Amygdala (tissue), 56 donors: ENCODE results near the gene INPP4B.
A peak's percentile ranks its signal among the peaks of the same experiment; 100 is the strongest.

ENCODE experiments used
- DNase-seq, 56 donors: peaks; one replicate each; lab custom pipeline; 2025; lab: John Stamatoyannopoulos, UW

Gene INPP4B

DNA sequence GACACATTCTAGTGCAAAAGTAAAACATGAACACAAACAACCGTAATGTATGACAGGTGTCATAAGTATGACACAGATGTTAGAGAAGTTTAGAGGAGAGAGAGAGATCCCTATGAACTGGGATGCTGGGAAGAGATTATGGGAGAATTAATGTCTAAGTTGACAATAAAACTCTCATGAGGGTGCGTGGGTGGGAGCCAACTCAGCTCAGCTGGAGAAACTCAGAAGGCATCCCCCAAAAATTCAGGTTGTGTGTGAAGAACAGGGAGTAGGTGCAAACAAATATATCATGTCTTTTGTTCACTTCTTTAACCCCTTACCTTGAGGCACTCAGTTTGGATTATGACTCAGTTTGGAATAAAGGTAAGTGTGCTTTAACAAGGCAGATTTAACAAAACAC, 484.1 kb downstream of the INPP4B start:
- DNase-seq: no peak

DNA sequence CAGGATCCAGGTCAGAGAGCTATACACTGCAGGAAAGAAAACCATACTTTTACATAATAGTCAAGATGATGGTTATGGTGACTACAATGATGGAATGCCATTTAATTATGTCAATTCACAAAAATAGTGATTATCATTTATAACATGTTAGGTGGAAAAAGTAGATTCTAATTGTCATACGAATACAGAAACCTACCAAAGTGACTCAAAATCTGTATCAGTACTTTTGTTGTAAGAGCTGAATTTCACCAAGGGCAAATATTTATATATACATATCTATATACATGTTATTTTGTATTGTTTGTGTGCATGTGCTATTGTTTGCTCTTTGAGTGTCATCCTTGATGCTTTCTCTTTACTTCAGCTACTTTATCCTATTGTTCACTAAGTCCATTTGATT, 485.4 kb downstream of the INPP4B start:
- DNase-seq: no peak

DNA sequence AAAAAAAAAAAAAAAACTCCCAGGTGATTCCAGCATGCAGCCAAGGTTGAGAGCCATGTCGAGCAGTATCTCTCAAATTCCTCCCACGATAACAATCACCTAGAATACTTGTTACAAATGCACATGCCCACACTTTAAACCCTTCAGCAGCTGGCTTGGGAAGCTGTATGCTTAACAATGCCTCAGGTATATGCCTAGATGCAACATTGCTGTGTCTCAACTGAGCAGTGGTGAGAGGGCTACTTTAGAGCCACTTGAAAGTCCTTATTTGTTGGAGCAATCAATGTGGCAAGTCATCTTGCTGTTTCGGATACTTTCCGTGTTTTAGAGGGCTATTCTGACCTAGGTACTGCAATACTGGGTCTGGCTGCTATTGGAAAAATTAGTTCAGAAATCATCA, 487.4 kb downstream of the INPP4B start:
- DNase-seq: no peak

DNA sequence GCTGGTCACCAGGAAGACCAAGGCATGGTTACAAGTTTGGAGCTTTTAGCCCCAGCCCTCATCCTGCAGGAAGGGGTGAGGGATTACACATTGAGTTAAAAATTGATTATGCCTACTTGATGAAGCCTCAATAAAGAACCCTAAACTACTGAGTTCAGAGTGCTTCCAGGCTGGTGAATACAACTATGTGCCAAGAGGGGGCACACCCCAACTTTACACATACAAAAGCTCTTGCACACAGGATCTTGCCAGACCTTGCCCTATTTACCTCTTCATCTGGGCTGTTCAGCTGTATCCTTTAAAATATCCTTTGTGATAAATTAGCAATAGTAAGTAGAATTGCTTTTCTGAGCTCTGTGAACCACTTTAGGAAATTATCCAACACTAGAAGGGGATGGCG, 489.3 kb downstream of the INPP4B start:
- no peak for DNase-seq

DNA sequence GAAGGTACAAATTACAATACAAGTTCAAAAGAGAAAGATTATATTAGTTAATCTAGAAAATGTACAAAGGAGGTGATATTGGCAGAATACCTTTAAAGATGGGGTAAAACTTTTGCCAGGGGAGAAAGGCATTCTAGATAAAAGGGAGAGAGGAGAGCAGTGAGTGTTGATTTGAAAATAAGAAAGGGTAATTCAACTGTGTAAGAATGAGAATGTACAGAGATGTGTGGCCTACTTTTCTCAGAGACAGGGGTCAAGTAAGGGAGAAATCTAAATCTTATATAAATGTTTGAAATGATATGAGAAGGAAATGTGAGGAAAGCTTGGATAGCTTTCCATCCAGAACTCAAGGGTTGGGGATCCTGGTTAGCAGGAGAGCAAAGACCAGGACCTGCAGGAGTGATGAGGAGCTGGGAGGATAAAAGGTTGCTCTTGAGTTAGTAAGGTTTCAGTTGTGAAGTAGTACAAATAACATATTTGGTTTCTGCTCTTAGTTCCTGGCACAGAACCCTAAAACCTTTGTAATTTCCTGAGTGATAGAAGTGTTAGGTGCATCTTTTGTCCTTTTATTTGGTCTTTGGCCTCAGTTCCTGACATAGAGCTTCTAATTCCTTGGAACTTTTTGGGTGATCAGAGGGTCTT, 489.9 kb downstream of the INPP4B start:
- DNase-seq: no peak

DNA sequence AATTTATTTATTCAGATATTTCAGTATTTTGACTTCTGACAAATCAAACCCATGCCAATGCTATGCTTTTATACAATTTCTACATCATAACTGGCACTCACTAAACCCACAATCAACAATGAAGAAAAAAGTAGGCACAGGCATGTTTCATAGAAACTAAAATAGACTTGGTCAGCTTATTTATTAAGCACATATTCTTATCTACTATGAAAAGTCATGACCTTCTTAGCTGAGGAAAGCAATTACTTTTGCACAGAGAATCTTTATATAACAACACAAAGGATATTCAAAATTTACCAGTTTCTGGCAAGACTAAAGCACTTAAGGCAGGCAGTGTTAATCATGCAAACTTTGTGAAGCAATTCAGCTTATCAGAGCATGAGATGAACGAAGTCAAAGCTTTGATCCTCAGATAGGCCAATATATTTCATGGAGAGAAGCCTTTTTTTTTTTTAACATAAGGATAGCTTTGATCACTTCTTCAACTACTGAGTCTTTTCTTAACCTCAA, 490.6 kb downstream of the INPP4B start:
- DNase-seq: no peak

DNA sequence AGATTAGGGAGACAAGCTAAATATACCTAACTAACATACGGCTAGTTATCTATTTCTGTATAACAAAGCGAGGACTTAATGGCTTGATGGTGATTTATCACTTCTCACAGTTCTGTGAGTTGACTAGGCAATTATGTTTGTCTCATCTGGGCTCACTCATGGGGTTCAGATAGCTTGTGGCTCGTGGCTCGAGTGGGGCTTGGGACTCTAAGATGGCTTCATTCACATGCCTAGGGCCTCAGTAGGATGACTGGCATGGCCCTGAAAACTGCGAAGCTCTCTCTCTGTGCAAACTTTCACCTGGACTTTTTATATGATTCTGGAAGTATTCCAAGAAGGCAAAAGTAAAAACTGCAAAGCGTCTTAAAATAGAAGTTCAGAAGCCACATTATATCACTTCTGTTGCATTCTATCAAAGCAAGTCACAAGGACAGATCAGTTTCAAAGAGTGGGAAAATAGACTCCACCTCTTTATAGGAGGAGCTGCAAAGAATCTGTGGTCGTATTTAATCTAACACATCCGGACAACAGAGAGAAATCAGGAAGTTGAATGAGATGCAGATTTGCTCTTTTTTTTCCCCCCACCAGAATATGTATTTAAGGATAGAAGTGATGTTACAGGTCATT, 491.2 kb downstream of the INPP4B start:
- no peak for DNase-seq

DNA sequence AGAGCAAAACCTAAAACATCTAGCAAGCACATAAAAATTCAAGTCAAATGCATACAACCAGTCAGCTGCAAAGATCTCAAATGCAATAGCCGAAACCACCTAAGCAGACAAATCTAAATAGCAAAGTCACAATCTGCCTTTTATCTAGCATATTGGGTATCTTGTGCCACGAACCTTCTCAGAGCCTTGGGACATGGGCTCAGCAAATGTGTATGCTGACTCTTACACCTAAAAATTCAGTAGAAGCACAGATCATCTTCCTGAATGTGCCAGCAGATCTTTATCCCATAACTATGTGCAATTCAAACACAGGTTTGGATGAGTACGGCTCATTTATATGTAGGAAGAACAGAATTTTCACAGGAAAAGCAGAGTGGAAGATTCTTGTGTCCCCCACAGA, 492.1 kb downstream of the INPP4B start:
- DNase-seq: no peak

DNA sequence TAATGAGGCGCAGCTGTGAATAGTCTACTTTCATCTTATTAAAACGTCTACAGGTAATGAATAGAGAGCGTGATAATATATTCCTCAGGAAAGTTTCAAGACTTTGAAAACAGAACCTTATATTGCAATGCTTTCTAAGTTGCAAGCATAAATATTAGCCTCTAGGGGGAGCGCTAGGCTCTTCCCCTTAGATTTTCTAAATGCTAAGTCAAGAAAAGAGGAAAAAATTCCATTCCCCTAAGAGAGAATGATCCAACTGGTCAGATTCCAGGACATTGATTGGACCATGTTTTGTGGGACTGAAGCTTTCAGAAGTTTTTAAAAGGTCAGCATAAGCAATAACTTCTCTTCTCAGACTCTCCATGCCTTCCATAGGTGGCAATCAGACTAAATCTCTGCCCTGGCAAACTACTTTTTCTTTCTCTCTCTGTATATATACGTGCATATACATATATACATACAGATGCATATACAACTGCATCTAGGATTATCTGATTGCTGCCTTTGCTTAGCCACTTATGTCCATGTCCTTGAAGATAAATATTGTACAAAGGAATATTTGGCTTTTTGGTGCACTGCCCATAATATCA, 492.9 kb downstream of the INPP4B start:
- peak in 2 of 56 donors; percentile 2 to 4 for DNase-seq

DNA sequence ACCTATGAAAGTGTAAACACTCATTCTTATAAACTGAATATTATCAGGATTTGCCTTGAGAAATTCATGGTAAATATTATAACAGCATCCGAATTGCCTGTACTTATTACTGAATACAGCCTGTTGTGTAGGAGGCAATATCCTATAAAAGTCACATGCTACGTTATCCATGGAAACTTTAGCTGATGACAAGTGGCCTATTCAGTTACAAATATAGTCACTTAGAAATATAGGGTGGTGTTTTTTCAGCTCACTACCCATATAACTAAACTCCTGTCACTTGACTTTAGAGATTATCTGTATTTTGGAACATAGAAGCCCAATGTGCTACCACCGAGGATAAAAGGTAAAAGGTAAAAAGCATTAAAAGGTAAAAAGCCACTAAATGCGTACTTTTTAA, 493.4 kb downstream of the INPP4B start:
- DNase-seq: no peak

DNA sequence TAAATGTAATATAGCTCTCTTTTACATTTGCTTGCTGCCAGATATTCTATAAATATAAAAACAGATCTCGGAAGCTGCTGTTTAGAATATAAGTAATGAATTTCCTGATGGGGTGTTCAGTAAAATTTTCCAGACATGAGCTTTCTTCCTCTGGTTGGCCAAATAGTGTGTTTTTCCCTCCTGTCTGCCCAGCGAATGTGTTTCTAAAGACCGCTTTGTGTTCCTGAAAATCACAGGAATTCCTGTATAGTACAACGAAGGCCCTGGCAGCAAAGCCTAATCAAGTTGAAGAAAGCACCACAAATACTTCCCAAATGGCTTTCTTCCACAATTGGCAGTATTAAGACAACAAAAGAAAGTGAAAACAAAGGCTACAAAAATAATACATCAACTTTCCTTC, 494.1 kb downstream of the INPP4B start:
- DNase-seq: peak in 3 of 56 donors; percentile 1 to 13 (median 10)

DNA sequence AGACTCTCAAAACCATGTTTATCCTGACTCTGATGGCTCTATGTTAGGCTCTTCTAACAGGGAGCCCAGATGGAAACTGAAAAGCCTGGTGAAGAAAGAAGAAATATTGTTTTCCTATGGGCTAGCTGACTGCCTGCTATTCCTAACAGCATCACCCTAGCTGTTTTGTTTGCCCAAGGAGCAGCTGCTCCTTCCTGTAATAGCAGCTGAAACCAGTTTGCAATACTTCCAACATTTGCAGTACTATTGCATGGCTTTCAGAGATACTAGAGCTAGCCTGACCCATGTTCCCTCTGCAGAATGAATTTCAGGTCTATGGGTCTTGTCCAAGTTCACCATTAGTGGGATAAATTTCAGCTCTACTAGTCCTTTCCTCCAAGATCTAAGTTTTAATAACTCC, 495.2 kb downstream of the INPP4B start:
- peak in 2 of 56 donors; percentile 2 to 3 for DNase-seq

DNA sequence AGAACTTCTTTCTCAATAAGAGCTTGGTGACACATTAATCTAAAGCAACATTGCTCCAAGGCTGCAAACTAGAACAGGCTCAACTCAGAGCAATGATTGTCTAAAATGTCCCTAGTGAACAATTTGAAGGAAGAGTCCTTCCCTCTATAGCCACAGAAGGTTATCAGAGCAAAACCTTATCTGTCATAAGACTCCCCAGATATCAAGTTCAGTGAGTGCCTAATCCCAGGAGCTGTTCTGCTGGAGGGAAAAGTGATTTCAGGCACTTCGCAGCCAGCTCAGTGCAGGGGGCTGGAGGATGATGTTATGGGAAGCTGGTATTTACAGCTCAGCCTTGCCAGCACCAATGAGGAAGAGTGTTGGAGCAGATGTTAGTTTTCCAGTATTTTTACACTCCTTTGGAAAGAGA, 497.5 kb downstream of the INPP4B start:
- no peak for DNase-seq

DNA sequence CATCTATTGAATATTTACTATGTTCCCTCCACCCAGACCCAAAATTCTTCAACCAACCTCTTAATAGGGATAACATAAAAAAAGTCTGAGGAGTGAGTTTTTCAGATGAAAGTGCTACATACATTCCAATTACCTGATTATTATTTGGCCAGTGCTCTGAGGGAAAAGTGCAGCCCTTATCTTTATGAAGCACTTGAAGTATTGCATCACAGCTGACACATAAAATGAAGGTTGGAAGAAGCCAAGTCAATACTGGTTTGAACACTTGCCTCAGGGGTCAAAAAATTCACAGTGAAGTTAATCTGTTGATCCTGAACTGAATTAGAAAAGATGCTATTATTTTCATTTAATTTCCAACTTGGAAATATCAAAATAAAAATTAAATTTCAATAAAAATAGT, 498.9 kb downstream of the INPP4B start:
- DNase-seq: no peak

DNA sequence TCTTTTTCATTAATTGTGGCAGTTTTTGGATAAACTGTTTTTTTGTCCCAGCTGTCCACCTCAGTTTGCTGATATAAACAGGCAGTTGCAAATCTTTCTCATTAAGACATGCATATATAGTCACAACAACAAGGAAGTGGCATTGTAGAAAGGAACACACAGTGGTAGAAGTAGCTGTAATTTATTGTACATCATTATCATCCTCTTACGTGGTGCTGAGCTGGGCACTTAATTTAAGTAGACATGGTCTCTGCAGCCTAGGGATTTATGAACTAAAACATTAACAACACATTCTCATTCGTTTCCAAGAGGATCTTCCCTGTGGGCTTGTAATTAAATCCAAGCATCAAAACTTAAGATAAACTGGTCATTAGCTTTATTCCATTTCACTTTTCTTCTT, 500.2 kb downstream of the INPP4B start:
- DNase-seq: no peak

DNA sequence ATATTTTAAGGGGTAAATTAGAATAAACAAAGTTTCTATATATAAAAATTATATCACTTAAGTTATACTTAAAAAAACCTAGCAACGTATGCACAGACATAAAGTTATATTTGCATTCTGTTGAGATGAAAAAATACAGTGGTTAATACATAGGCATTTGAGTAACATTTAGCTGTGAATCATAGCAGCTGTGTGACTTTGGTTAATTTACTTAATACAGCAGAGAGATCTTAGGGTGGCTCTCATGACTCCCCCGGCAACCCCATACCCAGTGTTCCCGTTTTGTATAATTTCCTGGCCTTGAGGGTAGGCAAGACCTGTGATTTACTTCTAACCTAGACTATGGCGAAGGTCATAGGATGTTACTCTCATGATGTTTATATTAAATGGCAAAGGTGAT, 504.8 kb downstream of the INPP4B start:
- DNase-seq: no peak

DNA sequence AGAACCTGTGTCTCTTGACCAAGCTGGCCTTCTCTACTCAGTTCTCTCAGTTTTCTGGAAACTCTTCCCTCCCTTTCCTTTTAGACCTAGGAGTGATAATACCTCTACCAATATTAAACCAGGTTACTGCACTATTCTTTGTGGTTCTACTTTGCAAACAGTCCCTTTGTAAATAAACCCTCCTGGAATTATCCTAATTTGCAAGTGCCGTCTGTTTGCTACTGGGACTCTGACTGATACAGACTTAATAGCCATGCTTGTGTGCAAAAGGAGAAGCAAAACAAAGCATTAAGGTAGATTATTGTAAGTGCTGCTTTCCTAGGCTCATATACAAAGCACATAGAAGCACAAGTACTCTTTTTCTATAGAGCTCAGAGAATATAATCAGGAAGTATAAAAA, 507.0 kb downstream of the INPP4B start:
- DNase-seq: no peak

DNA sequence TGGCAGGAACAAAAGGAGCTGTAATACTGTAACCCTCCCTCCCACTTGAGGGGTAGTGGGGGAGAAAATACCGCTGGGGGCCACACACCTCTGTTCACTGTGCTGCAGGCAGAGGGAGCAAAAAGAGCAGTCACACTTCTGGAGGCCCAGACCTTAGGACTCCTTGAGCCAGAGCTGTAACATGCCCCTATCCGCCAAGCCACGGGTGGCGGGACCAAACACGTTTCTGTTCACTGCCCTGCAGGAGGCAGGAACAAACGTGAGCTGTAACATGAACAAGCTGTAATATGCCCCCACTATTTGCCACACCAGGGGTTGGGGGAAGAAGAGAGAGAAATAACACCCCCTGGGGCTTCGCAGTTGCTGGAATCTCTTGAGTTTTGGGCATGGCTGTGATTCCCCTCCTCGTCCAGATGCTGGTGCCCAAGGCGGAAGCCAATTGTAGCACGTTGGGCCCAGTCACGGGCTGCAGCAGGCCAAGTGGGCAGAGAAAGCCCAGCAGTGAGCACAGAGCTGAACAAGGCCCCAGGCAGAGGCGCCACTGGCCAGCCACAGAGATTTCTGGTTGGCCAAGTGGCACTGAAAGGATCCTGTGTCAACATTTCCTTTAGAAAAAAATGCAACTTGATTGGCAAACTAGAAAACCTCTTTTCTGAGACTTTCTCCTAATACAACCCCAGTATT, 509.7 kb downstream of the INPP4B start:
- no peak for DNase-seq

DNA sequence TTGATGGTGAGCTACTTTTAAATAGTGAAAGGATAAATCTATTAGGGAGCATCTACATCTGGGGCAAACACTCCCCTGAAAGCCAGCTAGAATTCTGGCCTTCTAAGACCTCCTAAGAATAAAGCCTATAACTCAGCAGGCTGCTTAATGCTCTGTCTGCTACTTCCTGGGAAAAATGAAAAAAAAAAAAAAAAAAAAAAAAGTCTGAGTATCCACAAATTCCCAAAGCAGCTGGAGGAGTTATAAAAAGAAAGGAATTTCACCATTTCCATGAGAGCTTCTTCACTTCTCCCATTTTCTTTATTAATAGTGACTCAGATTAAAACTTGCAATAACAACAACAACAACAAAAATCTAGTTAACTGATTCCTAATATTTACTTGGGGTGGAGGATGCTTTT, 511.2 kb downstream of the INPP4B start:
- no peak for DNase-seq

DNA sequence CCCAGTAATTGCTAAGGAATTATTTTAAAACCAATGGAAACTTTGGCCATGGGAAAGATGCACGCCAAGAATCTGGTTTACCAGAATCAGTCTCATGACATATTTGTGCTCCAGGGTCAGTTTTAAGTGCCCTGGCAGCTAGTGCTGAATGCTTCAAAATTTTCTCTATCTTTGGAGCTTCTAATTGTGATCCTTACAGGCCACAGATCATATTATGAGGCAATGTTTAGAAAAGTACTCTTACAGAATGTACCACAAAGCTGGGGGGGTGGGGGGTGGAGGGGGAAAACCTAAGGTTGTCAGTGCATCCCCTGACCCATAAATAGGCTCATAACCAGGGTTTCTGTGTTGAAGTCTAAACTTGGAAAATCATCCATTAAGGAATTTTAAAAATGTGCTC, 514.5 kb downstream of the INPP4B start:
- DNase-seq: no peak

DNA sequence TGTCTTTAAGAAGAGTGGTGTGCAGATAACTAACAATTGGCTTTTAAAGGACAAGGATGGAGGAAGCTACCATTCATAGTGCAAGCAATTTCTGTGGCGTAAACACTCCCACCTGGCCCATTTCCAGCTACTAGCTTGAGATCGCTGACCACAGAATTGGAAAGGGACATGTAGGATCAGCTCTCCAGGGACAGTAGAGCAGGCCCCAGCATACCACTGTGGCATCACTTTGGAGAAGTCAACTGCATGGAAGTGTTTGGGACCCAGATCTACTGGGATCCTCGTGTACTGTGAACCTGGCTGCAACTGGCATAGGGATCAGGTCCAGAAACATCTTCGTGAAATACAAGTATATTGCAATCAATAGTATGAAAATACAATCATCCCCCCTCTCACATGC, 515.0 kb downstream of the INPP4B start:
- DNase-seq: no peak

DNA sequence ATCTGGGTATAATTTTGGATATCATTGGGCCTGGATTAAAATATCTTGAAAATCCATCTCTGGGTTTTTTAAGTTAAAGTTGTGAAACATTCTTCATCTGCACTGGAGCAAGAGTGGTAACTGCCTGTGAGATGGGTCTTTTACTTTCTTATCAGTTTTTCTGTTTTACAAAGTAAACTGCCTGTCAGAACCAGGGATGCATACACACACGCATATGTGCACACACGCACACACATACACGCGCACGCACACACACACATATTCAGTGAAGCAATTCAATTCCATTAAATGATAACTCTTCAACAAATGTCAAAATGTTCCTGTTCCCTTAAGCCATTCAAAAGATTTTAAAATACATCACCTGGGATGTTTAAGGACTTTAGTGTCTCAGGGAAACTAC, 515.8 kb downstream of the INPP4B start:
- DNase-seq: no peak
